GM23338 (cell line): Measurements from ENCODE around the gene NAAA. TPM values are rescaled to one million over a fixed set of nuclear protein-coding genes. Genes with fewer than 3 reads are reported as not detected.

ENCODE experiments used
- ATAC-seq: fragments of 200-7000 bp; cut with Tn5 transposase; 3 replicates; pipeline ENCODE4 v1.9.1; 2020
- DNase-seq: peaks from one replicate; pipeline ENCODE4 v3.0.0-alpha.2; 2015; ENCODE audit warnings: low spot score
- H2AFZ ChIP-seq: fragments of 200-600 bp; sonication (generic); 2 replicates; pipeline ENCODE4 v1.8.0; 2016; ENCODE audit warnings: antibody characterized with exemption, mild to moderate bottlenecking, moderate library complexity
- H3F3A ChIP-seq: fragments of 200-600 bp; sonication (generic); replicated peaks from 2 replicates; pipeline ENCODE4 v1.8.0; 2017; ENCODE audit warnings: antibody characterized with exemption, mixed run types, low read depth
- H3K27ac ChIP-seq: fragments of 200-600 bp; sonication (generic); 2 replicates; pipeline ENCODE4 v1.6.1; 2016; ENCODE audit warnings: low read depth
- H3K27me3 ChIP-seq: fragments of 200-600 bp; sonication (generic); 2 replicates; pipeline ENCODE4 v1.8.0; 2016; ENCODE audit warnings: mild to moderate bottlenecking, mixed run types, moderate library complexity; ENCODE audit not compliant: insufficient read depth
- H3K36me3 ChIP-seq: fragments of 200-600 bp; sonication (generic); 2 replicates; pipeline ENCODE4 v1.8.0; 2016; ENCODE audit warnings: mild to moderate bottlenecking; ENCODE audit not compliant: insufficient read depth
- H3K4me1 ChIP-seq: fragments of 200-600 bp; sonication (generic); 2 replicates; pipeline ENCODE4 v1.8.0; 2016; ENCODE audit warnings: mild to moderate bottlenecking, moderate library complexity; ENCODE audit not compliant: insufficient read depth
- H3K4me2 ChIP-seq: fragments of 200-600 bp; sonication (generic); 2 replicates; pipeline ENCODE4 v1.7.1; 2017; ENCODE audit warnings: mixed run types
- H3K4me3 ChIP-seq: fragments of 200-600 bp; sonication (generic); 2 replicates; pipeline ENCODE4 v1.6.1; 2016; ENCODE audit warnings: mixed run types
- H3K79me2 ChIP-seq: fragments of 200-600 bp; sonication (generic); replicated peaks from 2 replicates; pipeline ENCODE4 v1.8.0; 2017; ENCODE audit warnings: mild to moderate bottlenecking; ENCODE audit not compliant: insufficient read depth
- H3K9me2 ChIP-seq: fragments of 200-600 bp; sonication (generic); 2 replicates; pipeline ENCODE4 v1.8.0; 2017; ENCODE audit not compliant: insufficient read depth
- H4K20me1 ChIP-seq: fragments of 200-600 bp; sonication (generic); replicated peaks from 2 replicates; pipeline ENCODE4 v1.8.0; 2017; ENCODE audit warnings: mild to moderate bottlenecking; ENCODE audit not compliant: insufficient read depth
- H3K27ac Mint-ChIP-seq: 2 replicates; pipeline ENCODE4 v1.8.0; 2020; ENCODE audit warnings: inconsistent platforms, mild to moderate bottlenecking, moderate library complexity, mixed read lengths
- H3K27me3 Mint-ChIP-seq: 3 replicates; pipeline ENCODE4 v1.8.0; 2022; ENCODE audit warnings: low read depth, mild to moderate bottlenecking, moderate library complexity, mixed read lengths, inconsistent platforms; ENCODE audit not compliant: insufficient read depth, poor library complexity
- H3K36me3 Mint-ChIP-seq: 3 replicates; pipeline ENCODE4 v1.8.0; 2021; ENCODE audit warnings: low read depth, mild to moderate bottlenecking, inconsistent platforms, moderate library complexity, mixed read lengths
- H3K4me1 Mint-ChIP-seq: 3 replicates; pipeline ENCODE4 v1.8.0; 2020; ENCODE audit warnings: mild to moderate bottlenecking, inconsistent platforms, mixed read lengths
- H3K4me3 Mint-ChIP-seq: 3 replicates; pipeline ENCODE4 v1.8.0; 2021; ENCODE audit warnings: moderate library complexity, mild to moderate bottlenecking, inconsistent platforms, mixed read lengths
- H3K9me3 Mint-ChIP-seq: 3 replicates; pipeline ENCODE4 v1.8.0; 2020; ENCODE audit warnings: moderate library complexity, mild to moderate bottlenecking, inconsistent platforms, mixed read lengths
- CREB1 ChIP-seq: fragments of 250-450 bp; sonication (Bioruptor Pico); IDR thresholded peaks from 2 replicates; pipeline ENCODE4 v1.5.0; 2020; ENCODE audit warnings: low read depth, mild to moderate bottlenecking, moderate library complexity
- EZH2 ChIP-seq: fragments of 200-600 bp; sonication (generic); IDR thresholded peaks from one replicate; pipeline ENCODE4 v1.8.0; 2017; ENCODE audit warnings: antibody characterized with exemption, mild to moderate bottlenecking, low read depth; ENCODE audit not compliant: unreplicated experiment
- EZH2phosphoT487 ChIP-seq: fragments of 200-600 bp; sonication (generic); IDR thresholded peaks from one replicate; pipeline ENCODE4 v1.8.1; 2018; ENCODE audit warnings: antibody characterized with exemption; ENCODE audit not compliant: unreplicated experiment
- NANOG ChIP-seq: IDR thresholded peaks from 2 replicates; pipeline ENCODE4 v1.6.1; 2016; ENCODE audit warnings: antibody characterized with exemption, borderline replicate concordance
- REST ChIP-seq: IDR thresholded peaks from one replicate; pipeline ENCODE4 v1.6.1; 2018; ENCODE audit warnings: antibody characterized with exemption; ENCODE audit not compliant: unreplicated experiment
- STAT1 ChIP-seq: IDR thresholded peaks from one replicate; pipeline ENCODE4 v1.6.1; 2016; ENCODE audit warnings: antibody characterized with exemption; ENCODE audit not compliant: unreplicated experiment
- ZNF114 ChIP-seq: fragments of 250-450 bp; sonication (Bioruptor Pico); IDR thresholded peaks from 2 replicates; pipeline ENCODE4 v1.5.0; 2020; ENCODE audit warnings: mild to moderate bottlenecking, moderate library complexity
- ZNF331 ChIP-seq: fragments of 250-450 bp; sonication (Bioruptor Pico); IDR thresholded peaks from 2 replicates; pipeline ENCODE4 v1.5.0; 2020; ENCODE audit warnings: low read depth, mild to moderate bottlenecking, moderate library complexity
- ZNF462 ChIP-seq: fragments of 250-450 bp; sonication (Bioruptor Pico); IDR thresholded peaks from 2 replicates; pipeline ENCODE4 v1.5.0; 2020; ENCODE audit warnings: mild to moderate bottlenecking, moderate library complexity
- polyA plus RNA-seq: library from polyadenylated mRNA; unstranded; fragments of >200 nt; fragmentation: Nextera tagmentation; extraction: Ambion mirVana; gene quantifications from 2 replicates; pipeline ENCODE4 v1.2.1, GENCODE V29; 2016
- total RNA-seq: library from RNA; depleted of rRNA; stranded (reverse); fragments of >200 nt; shearing (Covaris generic); gene quantifications from 2 replicates; pipeline ENCODE4 v1.2.3, GENCODE V29; 2014
- TF ChIP-seq, protein P1 (sequence below): IDR thresholded peaks from 2 replicates; pipeline ENCODE4 v1.6.1; 2016; ENCODE audit warnings: antibody characterized with exemption

Gene NAAA
- total and polyA plus RNA-seq, 2 experiments from 2014 or later: 13.2 to 36.6 TPM

DNA sequence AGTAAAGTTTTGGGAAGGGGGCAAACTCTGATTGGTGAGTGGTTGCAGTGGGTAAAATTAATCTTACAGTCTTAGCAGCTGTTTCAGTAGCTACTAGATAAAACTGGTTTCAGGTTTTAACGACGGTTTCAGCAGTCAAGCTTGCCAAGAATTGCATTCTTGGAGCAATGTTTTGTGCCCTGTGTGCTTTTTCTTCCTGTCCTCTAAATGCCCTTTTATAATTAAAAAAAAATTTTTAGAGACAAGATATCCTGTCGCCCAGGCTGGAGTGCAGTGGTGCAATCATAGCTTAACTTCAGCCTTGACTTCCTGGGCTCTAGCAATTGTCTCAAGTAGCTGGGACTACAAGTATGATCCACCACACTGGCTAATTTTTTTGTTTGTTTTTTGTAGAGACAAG is 32.3 kb downstream of the NAAA start (continued):
- TF ChIP-seq REST (no peak), EZH2 (no peak), ZNF331 (CRISPR knock-in tag) (no peak), NANOG (no peak), EZH2phosphoT487 (no peak)

- peaks cover 8% of the 10 kb centered on the region; the same call in 1 of the 2 replicates for H3K36me3 ChIP-seq
- H3K27me3 Mint-ChIP-seq: peaks cover 2% of the 10 kb centered on the region
- H3K4me1 Mint-ChIP-seq: peaks cover 19% of the 10 kb centered on the region
- ATAC-seq: no peak
- H3K79me2 ChIP-seq: no peaks in the 10 kb centered on the region
- H2AFZ ChIP-seq: no peak overlapping the region
- no peak overlapping the region for H3K4me3 Mint-ChIP-seq
- H3K4me2 ChIP-seq: no peak overlapping the region
- no peaks in the 10 kb centered on the region for H3K27me3 ChIP-seq
- H4K20me1 ChIP-seq: no peaks in the 10 kb centered on the region
- H3K36me3 Mint-ChIP-seq: peaks cover 28% of the 10 kb centered on the region
- DNase-seq: no peak
- H3F3A ChIP-seq: no peaks in the 10 kb centered on the region
- no peaks in the 10 kb centered on the region for H3K4me1 ChIP-seq
- H3K9me2 ChIP-seq: no peaks in the 10 kb centered on the region
- peaks cover 34% of the 10 kb centered on the region for H3K9me3 Mint-ChIP-seq
- H3K27ac ChIP-seq: no peak overlapping the region
- peak overlapping the region; percentile 34; the same call in 1 of the 2 replicates for H3K27ac Mint-ChIP-seq
- no peak overlapping the region for H3K4me3 ChIP-seq
- TF ChIP-seq NANOG (no peak), EZH2 (no peak), ZNF114 (CRISPR knock-in tag) (no peak), REST (no peak), EZH2phosphoT487 (no peak), ZNF331 (CRISPR knock-in tag) (no peak), CREB1 (no peak), ZNF462 (CRISPR knock-in tag) (no peak), STAT1 (no peak)
- TF ChIP-seq, protein P1, sequence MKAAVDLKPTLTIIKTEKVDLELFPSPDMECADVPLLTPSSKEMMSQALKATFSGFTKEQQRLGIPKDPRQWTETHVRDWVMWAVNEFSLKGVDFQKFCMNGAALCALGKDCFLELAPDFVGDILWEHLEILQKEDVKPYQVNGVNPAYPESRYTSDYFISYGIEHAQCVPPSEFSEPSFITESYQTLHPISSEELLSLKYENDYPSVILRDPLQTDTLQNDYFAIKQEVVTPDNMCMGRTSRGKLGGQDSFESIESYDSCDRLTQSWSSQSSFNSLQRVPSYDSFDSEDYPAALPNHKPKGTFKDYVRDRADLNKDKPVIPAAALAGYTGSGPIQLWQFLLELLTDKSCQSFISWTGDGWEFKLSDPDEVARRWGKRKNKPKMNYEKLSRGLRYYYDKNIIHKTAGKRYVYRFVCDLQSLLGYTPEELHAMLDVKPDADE: no peak
These were observed 32.8 kb downstream of the NAAA start for GRCh38 chr4:75907966-75908365.
